ENCODE results near the gene CCDC136.
A peak's percentile ranks its signal among the peaks of the same experiment; 100 is the strongest.

The CCDC136 gene

GRCh38 chr7:128804484-128804883, 12.7 kb downstream of the CCDC136 start:
- DNase-seq (ENCODE audit: low read depth in 3 of 3, low spot score in 1 of 3) = no peak

GRCh38 chr7:128805225-128805624, 13.5 kb downstream of the CCDC136 start:
- no peak for DNase-seq (ENCODE audit: low read depth in 3 of 3, low spot score in 1 of 3)

- DNase-seq (ENCODE audit: low read depth in 3 of 3, low spot score in 1 of 3) = no peak
These were observed 15.4 kb downstream of the CCDC136 start for GRCh38 chr7:128807191-128807590.

- no peak for DNase-seq (ENCODE audit: low read depth in 3 of 3, low spot score in 1 of 3)
These were observed 17.6 kb downstream of the CCDC136 start for GRCh38 chr7:128809363-128809762.

- no peak for DNase-seq (ENCODE audit: low read depth in 3 of 3, low spot score in 1 of 3)
These were observed 18.7 kb downstream of the CCDC136 start for GRCh38 chr7:128810473-128810872.

GRCh38 chr7:128810997-128811396, 19.2 kb downstream of the CCDC136 start:
- no peak for DNase-seq (ENCODE audit: low read depth in 3 of 3, low spot score in 1 of 3)

- DNase-seq (ENCODE audit: low read depth in 3 of 3, low spot score in 1 of 3) = no peak
These were observed 20.1 kb downstream of the CCDC136 start for GRCh38 chr7:128811631-128812430.

- no peak for DNase-seq (ENCODE audit: low read depth in 3 of 3, low spot score in 1 of 3)
These were observed 20.9 kb downstream of the CCDC136 start for GRCh38 chr7:128812514-128813168.

GRCh38 chr7:128814499-128814898, 22.7 kb downstream of the CCDC136 start:
- DNase-seq (ENCODE audit: low read depth in 3 of 3, low spot score in 1 of 3) = no peak

GRCh38 chr7:128815289-128815942, 23.6 kb downstream of the CCDC136 start:
- no peak for DNase-seq (ENCODE audit: low read depth in 3 of 3, low spot score in 1 of 3)

- no peak for DNase-seq (ENCODE audit: low read depth in 3 of 3, low spot score in 1 of 3)
These were observed 26.9 kb downstream of the CCDC136 start for GRCh38 chr7:128818694-128819093.

- DNase-seq (ENCODE audit: low read depth in 3 of 3, low spot score in 1 of 3) = no peak
These were observed 30.0 kb downstream of the CCDC136 start for GRCh38 chr7:128821724-128822123.

GRCh38 chr7:128826512-128826911, 34.7 kb downstream of the CCDC136 start:
- no peak for DNase-seq (ENCODE audit: low read depth in 3 of 3, low spot score in 1 of 3)

GRCh38 chr7:128826916-128827247, 35.1 kb downstream of the CCDC136 start:
- DNase-seq (ENCODE audit: low read depth in 3 of 3, low spot score in 1 of 3) = no peak

GRCh38 chr7:128827248-128827958, 35.6 kb downstream of the CCDC136 start:
- no peak for DNase-seq (ENCODE audit: low read depth in 3 of 3, low spot score in 1 of 3)

- no peak for DNase-seq (ENCODE audit: low read depth in 3 of 3, low spot score in 1 of 3)
These were observed 36.4 kb downstream of the CCDC136 start for GRCh38 chr7:128827971-128828711.

GRCh38 chr7:128829391-128830166, 37.8 kb downstream of the CCDC136 start:
- no peak for DNase-seq (ENCODE audit: low read depth in 3 of 3, low spot score in 1 of 3)

GRCh38 chr7:128830231-128831177, 38.7 kb downstream of the CCDC136 start, which contains the start of gene FLNC:
TSS of gene FLNC (plus strand) at chr7:128830406. CDS start at chr7:128830638, 232 bp downstream.
- peak in 1 of 3 donors; percentile 14 for DNase-seq (ENCODE audit: low read depth in 3 of 3, low spot score in 1 of 3)

All from stimulated activated CD4-positive, alpha-beta T cell treated with anti-CD3 and anti-CD28 coated beads, TNF-alpha, amount 100 ng/mL, for 1 hour (primary cell).